GM12875 (cell line): ENCODE results near the gene KCTD11.

Experiments used
- H3K4me3 ChIP-seq: one replicate; pipeline ENCODE4 v1.5.1; 2011; ENCODE audit warnings: low read depth, low read length, control low read depth
- TF ChIP-seq, protein P1 (sequence below): IDR thresholded peaks from 2 replicates; pipeline ENCODE4 v1.5.1; 2011; ENCODE audit warnings: low read depth, mild to moderate bottlenecking, control low read depth, inconsistent platforms, low read length, moderate library complexity, borderline replicate concordance; ENCODE audit not compliant: insufficient read depth

Gene KCTD11

DNA sequence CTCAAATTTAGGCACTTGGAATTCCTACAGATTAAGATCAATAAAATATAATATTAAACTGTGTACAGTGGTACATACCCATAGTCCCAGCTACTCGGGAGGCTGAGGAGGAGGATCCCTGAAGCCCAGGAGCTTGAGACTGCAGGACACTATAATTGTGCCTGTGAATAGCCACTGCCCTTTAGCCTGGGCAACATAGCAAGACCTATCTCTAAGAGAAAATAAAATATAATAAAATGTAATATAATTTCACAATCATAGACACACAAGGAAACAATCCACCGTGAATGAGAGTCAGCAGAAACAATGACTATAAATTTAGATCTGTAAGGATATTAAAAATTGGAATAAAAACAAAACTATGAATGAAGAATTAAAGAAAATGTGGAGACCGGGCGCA, 18.9 kb downstream of the KCTD11 start:
- H3K4me3 ChIP-seq: no peak overlapping the region
- TF ChIP-seq, protein P1, sequence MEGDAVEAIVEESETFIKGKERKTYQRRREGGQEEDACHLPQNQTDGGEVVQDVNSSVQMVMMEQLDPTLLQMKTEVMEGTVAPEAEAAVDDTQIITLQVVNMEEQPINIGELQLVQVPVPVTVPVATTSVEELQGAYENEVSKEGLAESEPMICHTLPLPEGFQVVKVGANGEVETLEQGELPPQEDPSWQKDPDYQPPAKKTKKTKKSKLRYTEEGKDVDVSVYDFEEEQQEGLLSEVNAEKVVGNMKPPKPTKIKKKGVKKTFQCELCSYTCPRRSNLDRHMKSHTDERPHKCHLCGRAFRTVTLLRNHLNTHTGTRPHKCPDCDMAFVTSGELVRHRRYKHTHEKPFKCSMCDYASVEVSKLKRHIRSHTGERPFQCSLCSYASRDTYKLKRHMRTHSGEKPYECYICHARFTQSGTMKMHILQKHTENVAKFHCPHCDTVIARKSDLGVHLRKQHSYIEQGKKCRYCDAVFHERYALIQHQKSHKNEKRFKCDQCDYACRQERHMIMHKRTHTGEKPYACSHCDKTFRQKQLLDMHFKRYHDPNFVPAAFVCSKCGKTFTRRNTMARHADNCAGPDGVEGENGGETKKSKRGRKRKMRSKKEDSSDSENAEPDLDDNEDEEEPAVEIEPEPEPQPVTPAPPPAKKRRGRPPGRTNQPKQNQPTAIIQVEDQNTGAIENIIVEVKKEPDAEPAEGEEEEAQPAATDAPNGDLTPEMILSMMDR: no peak

DNA sequence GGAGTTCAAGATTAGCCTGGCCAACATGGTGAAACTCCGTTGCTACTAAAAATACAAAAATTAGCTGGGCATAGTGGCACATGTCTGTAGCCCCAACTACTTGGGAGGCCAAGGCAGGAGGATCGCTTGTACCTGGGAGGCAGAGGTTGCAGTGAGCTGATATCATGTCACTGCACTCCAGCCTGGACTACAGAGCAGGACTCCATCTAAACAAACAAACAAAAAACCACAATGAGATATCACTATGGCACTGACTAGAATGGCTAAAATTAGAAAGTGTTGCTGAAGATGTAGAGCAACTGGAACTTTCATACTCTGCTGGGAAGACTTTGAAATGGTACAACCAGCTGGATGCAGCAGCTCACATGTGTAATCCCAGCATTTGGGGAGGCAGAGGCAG, 22.4 kb downstream of the KCTD11 start:
- no peak overlapping the region for H3K4me3 ChIP-seq
- TF ChIP-seq, protein P1: no peak

DNA sequence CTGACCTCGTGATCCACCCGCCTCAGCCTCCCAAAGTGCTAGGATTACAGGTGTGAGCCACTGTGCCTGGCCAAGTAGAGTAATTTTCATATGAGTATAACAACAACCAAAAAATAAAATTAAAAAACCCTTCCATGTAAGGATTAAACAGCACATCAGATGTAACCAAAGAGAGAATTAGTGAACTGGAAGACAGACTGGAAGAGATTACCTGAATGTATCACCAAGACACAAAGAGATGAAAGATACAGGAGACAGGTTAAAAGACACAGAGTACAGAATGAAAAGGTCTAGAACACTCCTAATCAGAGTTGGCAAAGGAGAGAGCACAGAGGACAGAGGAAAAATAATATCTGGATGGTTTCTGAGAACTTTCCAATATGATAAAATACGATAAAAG, 27.2 kb downstream of the KCTD11 start:
- H3K4me3 ChIP-seq: no peak overlapping the region
- TF ChIP-seq, protein P1: no peak

DNA sequence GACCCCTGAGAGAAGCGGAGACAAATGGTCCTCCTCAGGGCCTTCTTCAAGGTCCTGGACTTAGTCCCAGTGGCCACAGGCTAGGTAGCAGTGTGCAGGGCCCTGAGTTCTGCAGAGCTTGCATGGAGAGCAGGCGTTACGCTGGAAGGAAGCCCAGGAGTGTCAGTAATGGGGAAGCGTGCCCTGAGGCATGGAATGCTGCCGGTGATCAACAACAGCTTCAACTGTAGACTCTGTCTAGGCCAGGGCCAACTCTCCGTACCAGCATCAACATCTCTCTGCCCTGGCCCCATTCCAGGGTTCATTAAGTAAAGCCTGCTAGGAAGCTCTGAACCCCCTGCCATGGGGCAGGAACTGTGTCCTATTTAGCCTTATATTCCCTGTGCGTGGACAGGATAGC, 28.4 kb downstream of the KCTD11 start:
- TF ChIP-seq, protein P1: no peak
- H3K4me3 ChIP-seq: no peak overlapping the region

DNA sequence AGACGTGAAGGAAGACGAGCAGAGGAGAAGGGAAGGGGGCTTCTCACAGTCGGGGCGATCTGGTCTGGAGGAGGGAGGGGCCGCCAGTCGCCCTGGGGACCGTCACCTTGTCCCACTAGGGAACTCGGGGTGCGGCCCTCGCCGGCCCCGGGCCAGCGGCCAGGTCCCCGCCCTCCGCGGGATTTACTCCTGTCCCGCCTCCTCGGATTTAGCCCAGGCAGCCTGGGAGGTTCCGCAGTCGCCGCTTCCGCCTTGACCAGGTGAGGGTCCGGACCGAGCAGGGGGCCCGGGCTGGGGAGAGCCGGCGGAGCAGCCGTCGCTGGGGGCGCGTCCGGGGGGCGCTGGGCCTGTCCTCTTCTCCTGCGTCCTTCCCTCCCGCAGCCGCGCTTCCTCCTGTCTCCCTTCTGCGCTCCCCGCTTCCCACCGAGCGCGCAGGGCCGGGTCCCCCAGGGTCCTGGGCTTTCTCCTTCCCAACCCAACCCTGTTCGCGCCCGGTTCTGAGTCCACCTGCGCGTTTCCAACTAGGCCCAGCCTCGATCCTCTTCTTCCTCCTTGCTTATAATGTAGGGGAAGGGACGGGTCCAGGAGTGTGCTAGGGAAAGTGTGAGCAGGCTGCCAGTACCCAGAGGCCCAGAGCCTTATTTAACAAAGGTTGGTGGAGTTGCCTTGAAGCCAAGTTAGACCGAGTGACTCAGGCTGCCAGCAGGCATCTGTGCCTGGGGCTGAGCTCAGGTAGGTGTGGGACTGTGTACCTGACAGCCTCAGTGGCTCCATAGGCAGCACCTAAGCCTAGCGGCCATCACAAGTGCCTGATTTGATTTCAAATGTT, 29.1 kb downstream of the KCTD11 start, which contains the start of gene TNK1:
TNK1 (plus strand) TSS at position 235 of the 829 bp plus-strand sequence. CDS start 1,838 bp downstream, outside the sequence.
- no peak within 1 kb of the TSS for H3K4me3 ChIP-seq

DNA sequence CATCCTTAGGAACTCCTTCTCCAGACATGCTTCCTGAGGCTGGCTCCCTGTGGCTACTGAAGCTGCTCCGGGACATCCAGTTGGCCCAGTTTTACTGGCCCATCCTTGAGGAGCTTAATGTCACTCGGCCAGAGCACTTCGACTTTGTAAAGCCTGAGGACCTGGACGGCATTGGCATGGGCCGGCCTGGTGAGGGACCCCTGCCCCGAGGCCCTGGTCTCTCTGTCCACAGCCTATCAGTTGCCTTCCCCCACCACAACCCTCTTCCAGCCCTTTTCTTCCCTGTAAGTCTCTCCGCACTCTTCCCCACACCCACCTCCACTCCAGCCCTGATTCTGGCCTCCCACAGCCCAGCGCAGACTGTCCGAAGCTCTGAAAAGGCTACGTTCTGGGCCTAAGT, 30.9 kb downstream of the KCTD11 start:
- TF ChIP-seq, protein P1: no peak
- H3K4me3 ChIP-seq: no peak overlapping the region

More for the DNA sequence above, 29.1 kb downstream of the KCTD11 start, which contains the start of gene TNK1:
- TF ChIP-seq, protein P1: no peak

DNA sequence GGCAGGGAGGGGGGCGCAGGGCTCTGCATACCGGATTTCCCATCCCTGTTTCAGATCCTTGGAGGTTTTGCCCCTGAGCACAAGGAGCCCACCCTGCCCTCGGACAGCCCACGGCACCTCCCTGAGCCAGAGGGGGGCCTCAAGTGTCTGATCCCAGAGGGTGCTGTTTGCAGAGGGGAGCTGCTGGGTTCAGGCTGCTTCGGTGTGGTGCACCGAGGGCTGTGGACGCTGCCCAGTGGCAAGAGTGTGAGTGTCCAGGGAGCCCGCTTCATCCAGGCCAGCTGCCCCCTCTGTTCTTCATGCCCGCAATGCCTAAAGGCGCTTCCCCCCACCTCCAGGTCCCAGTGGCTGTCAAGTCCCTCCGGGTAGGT, 31.4 kb downstream of the KCTD11 start:
- TF ChIP-seq, protein P1: no peak
- H3K4me3 ChIP-seq: no peak overlapping the region
